IPS-15b (cell line): Measurements from ENCODE around the gene KCNJ6.

Experiments used
- H3K27me3 ChIP-seq: one replicate; pipeline ENCODE4 v1.6.1; 2013; ENCODE audit warnings: low read length; ENCODE audit not compliant: control insufficient read depth, insufficient read depth
- H3K36me3 ChIP-seq: one replicate; pipeline ENCODE4 v1.6.1; 2013; ENCODE audit warnings: low read length; ENCODE audit not compliant: control insufficient read depth, insufficient read depth
- H3K4me1 ChIP-seq: one replicate; pipeline ENCODE4 v1.6.1; 2013; ENCODE audit warnings: mild to moderate bottlenecking, low read length; ENCODE audit not compliant: control insufficient read depth, insufficient read depth
- H3K4me3 ChIP-seq: one replicate; pipeline ENCODE4 v1.5.1; 2013; ENCODE audit warnings: low read depth, low read length
- H3K9ac ChIP-seq: one replicate; pipeline ENCODE4 v1.6.1; 2013; ENCODE audit warnings: low read depth, mild to moderate bottlenecking, low read length
- H3K9me3 ChIP-seq: one replicate; pipeline ENCODE4 v1.6.1; 2013; ENCODE audit warnings: mild to moderate bottlenecking, low read length; ENCODE audit not compliant: control insufficient read depth, insufficient read depth

Gene KCNJ6

GRCh38 chr21:37622755-37623154 is 293.5 kb downstream of the KCNJ6 start:
- Histone ChIP-seq H3K4me3 (no peak overlapping the region), H3K4me1 (peaks cover 2% of the 10 kb centered on the region), H3K9me3 (no peaks in the 10 kb centered on the region), H3K9ac (no peak overlapping the region), H3K36me3 (no peaks in the 10 kb centered on the region), H3K27me3 (no peaks in the 10 kb centered on the region)

GRCh38 chr21:37620401-37620800 is 295.9 kb downstream of the KCNJ6 start:
- no peak overlapping the region for H3K4me3 ChIP-seq
- H3K9ac ChIP-seq, result no peak overlapping the region
- H3K27me3 ChIP-seq, result no peaks in the 10 kb centered on the region
- H3K36me3 ChIP-seq, result no peaks in the 10 kb centered on the region
- H3K4me1 ChIP-seq, result no peaks in the 10 kb centered on the region
- no peaks in the 10 kb centered on the region for H3K9me3 ChIP-seq

DNA sequence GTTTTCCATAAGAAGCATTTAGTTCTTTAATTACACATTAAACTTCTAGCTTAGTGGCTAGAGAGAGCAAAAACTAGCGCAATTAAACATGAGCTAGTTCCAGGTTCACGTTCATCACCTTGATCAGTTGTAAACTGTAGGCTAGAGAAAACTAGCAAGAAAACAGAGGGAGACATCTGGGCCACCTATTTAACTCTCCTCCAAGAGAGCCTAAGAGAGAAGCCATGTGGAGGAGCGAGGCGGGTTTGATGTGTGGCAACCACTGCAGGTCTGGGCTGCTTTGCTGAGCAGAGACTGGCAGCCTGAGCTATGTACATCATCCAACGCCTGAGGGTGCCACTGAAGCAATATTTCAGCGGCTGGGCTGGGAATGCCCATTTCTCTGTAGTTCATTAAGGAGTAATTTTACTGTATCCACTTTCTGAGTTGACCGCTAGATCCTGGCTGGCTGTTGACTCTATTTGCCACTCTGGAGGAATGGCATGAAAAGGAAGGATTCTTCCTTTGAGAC is 296.7 kb downstream of the KCNJ6 start:
- H3K9me3 ChIP-seq, result no peaks in the 10 kb centered on the region
- H3K9ac ChIP-seq, result no peak overlapping the region
- no peaks in the 10 kb centered on the region for H3K4me1 ChIP-seq
- no peaks in the 10 kb centered on the region for H3K27me3 ChIP-seq
- no peaks in the 10 kb centered on the region for H3K36me3 ChIP-seq
- no peak overlapping the region for H3K4me3 ChIP-seq

DNA sequence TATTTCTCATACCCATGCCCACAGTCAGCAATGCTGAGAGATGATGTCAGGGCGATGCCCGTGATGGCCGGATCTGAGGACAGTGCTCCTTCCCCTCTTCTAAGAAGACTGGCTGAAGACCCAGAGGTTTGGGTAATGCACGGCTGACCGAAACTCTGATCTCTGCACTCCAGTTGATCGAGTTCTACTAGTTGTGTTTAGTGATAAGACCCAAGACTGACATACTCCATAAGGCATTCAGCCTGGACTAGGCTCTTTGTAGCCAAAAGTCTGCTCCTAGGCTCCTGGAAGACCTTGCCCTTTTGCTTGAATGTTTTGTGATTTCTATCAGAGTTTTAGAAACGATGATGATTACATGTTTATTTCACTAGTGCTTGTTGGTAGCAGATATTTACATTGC is 298.2 kb downstream of the KCNJ6 start:
- H3K27me3 ChIP-seq, result no peaks in the 10 kb centered on the region
- H3K9ac ChIP-seq, result no peak overlapping the region
- H3K9me3 ChIP-seq, result no peaks in the 10 kb centered on the region
- no peaks in the 10 kb centered on the region for H3K36me3 ChIP-seq
- H3K4me1 ChIP-seq, result no peaks in the 10 kb centered on the region
- H3K4me3 ChIP-seq, result no peak overlapping the region

- Histone ChIP-seq H3K9me3 (no peaks in the 10 kb centered on the region), H3K4me1 (no peaks in the 10 kb centered on the region), H3K9ac (no peak overlapping the region), H3K27me3 (no peaks in the 10 kb centered on the region), H3K36me3 (no peaks in the 10 kb centered on the region), H3K4me3 (no peak overlapping the region)
Observed at GRCh38 chr21:37615962-37616361, 300.3 kb downstream of the KCNJ6 start.

GRCh38 chr21:37614351-37614875 is 301.8 kb downstream of the KCNJ6 start:
- no peaks in the 10 kb centered on the region for H3K36me3 ChIP-seq
- no peak overlapping the region for H3K9ac ChIP-seq
- H3K4me3 ChIP-seq, result no peak overlapping the region
- no peaks in the 10 kb centered on the region for H3K9me3 ChIP-seq
- no peaks in the 10 kb centered on the region for H3K4me1 ChIP-seq
- no peaks in the 10 kb centered on the region for H3K27me3 ChIP-seq

DNA sequence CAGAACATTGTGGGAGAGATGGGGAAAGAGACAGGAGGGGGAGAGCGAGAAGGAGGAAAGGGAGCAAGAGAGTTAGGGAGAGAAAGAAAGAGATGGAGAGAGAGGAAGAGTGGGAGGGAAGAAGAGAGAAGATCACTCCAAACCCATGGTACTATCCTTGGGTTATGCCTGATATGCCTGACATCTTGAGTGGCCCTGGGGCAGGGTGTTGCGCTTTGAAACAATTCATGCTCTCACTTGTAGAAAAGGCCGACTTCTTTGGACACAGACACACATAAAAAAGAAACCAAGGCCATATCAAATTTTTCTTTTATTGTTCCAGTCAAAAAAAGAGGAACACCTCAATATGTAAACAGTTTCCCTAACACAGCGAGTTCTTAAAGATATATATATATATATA is 309.2 kb downstream of the KCNJ6 start:
- no peaks in the 10 kb centered on the region for H3K36me3 ChIP-seq
- H3K9ac ChIP-seq, result no peak overlapping the region
- no peaks in the 10 kb centered on the region for H3K4me1 ChIP-seq
- no peaks in the 10 kb centered on the region for H3K9me3 ChIP-seq
- no peak overlapping the region for H3K4me3 ChIP-seq
- no peaks in the 10 kb centered on the region for H3K27me3 ChIP-seq

GRCh38 chr21:37606549-37606948 is 309.7 kb downstream of the KCNJ6 start:
- H3K4me3 ChIP-seq, result no peak overlapping the region
- H3K27me3 ChIP-seq, result no peaks in the 10 kb centered on the region
- H3K9ac ChIP-seq, result no peak overlapping the region
- H3K4me1 ChIP-seq, result no peaks in the 10 kb centered on the region
- H3K9me3 ChIP-seq, result no peaks in the 10 kb centered on the region
- no peaks in the 10 kb centered on the region for H3K36me3 ChIP-seq

DNA sequence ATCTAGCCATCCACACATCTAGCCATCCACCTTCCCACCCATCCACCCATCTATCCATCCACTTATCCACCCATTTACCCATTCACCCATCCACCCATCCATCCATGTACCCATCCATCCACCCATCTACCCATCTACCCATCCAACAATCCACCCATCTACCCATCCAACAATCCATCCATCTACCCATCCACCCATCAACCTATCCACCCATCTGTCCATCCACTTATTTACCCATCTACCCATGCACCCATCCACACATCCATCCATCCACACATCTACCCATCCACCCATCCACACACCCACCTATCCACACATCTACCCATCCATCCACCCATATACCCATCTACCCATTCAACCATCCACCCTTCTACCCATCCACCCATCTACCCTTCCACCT is 311.3 kb downstream of the KCNJ6 start:
- H3K4me1 ChIP-seq, result no peaks in the 10 kb centered on the region

GRCh38 chr21:37603129-37603528 is 313.1 kb downstream of the KCNJ6 start:
- Histone ChIP-seq H3K27me3 (no peaks in the 10 kb centered on the region), H3K4me3 (no peak overlapping the region), H3K9me3 (no peaks in the 10 kb centered on the region), H3K9ac (no peak overlapping the region), H3K4me1 (no peaks in the 10 kb centered on the region), H3K36me3 (no peaks in the 10 kb centered on the region)

More for the DNA sequence above, 311.3 kb downstream of the KCNJ6 start:
- no peaks in the 10 kb centered on the region for H3K9me3 ChIP-seq
- H3K27me3 ChIP-seq, result no peaks in the 10 kb centered on the region
- no peaks in the 10 kb centered on the region for H3K36me3 ChIP-seq
- H3K4me3 ChIP-seq, result no peak overlapping the region
- H3K9ac ChIP-seq, result no peak overlapping the region

DNA sequence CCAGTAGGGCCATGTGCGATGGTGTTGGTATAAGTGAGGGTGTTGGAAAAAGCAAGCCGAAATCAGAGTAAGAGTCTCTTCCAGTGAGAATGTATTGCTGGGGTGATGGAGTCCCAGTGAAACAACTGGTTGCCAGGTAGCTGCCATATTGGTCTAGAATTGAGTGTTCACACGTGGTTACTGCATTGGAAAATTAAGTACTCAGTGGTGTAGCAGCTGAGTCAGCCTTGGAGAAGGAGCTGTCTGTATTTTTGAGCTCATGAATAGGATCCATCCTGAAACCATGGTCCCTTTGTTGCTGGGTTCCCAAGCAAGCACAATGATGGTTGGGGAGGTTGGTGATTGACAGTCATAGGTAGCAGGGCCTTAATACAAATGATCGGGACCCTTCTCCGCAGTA is 314.3 kb downstream of the KCNJ6 start:
- no peaks in the 10 kb centered on the region for H3K27me3 ChIP-seq
- no peaks in the 10 kb centered on the region for H3K4me1 ChIP-seq
- no peak overlapping the region for H3K4me3 ChIP-seq
- no peaks in the 10 kb centered on the region for H3K9me3 ChIP-seq
- H3K9ac ChIP-seq, result no peak overlapping the region
- H3K36me3 ChIP-seq, result no peaks in the 10 kb centered on the region

GRCh38 chr21:37601027-37601426 is 315.2 kb downstream of the KCNJ6 start:
- Histone ChIP-seq H3K9me3 (no peaks in the 10 kb centered on the region), H3K4me1 (no peaks in the 10 kb centered on the region), H3K27me3 (no peaks in the 10 kb centered on the region), H3K9ac (no peak overlapping the region), H3K4me3 (no peak overlapping the region), H3K36me3 (no peaks in the 10 kb centered on the region)
